ENCODE data around the gene PDZRN3. TPM values are rescaled to one million over a fixed set of nuclear protein-coding genes. Genes with fewer than 3 reads are reported as not detected.

PDZRN3 gene
- total and polyA plus RNA-seq, 2 donors from 2014 or later: 9.5 to 13.2 TPM

GRCh38 chr3:73586628-73587027 lies 38.1 kb downstream of the PDZRN3 start:
- DNase-seq: no peak
- Histone ChIP-seq H3K36me3 (ENCODE audit: control insufficient read depth in 2 of 3, insufficient read depth in 3 of 3, low read length in 3 of 3) (no peaks in the 10 kb centered on the region), H3K9ac (ENCODE audit: low read length in 3 of 3) (no peak overlapping the region), H3K4me3 (ENCODE audit: low read length in 3 of 3) (no peak overlapping the region), H3K4me1 (ENCODE audit: control insufficient read depth in 2 of 3, insufficient read depth in 2 of 3, low read depth in 1 of 3, low read length in 3 of 3) (peaks cover 0 to 3% (median 2%) of the 10 kb centered on the region in 3 donors), H3K27me3 (ENCODE audit: control insufficient read depth, insufficient read depth, low read length) (no peaks in the 10 kb centered on the region), H3K27ac (ENCODE audit: low read depth in 2 of 2, low read length in 2 of 2) (no peak overlapping the region), H3K9me3 (ENCODE audit: control insufficient read depth in 2 of 3, insufficient read depth in 1 of 3, low read length in 3 of 3) (no peaks in the 10 kb centered on the region)
- FAIRE-seq: no peak
- no peak for TF ChIP-seq CTCF (IDR thresholded peaks at IDR 0.05; ENCODE audit: borderline replicate concordance, extremely low read depth, insufficient read depth)
- intact Hi-C loops (cut with DNase I): no loop called here

- Histone ChIP-seq H3K4me3 (ENCODE audit: low read length in 3 of 3) (no peak overlapping the region), H3K27me3 (ENCODE audit: control insufficient read depth, insufficient read depth, low read length) (no peaks in the 10 kb centered on the region), H3K36me3 (ENCODE audit: control insufficient read depth in 2 of 3, insufficient read depth in 3 of 3, low read length in 3 of 3) (no peaks in the 10 kb centered on the region), H3K9me3 (ENCODE audit: control insufficient read depth in 2 of 3, insufficient read depth in 1 of 3, low read length in 3 of 3) (no peaks in the 10 kb centered on the region), H3K4me1 (ENCODE audit: control insufficient read depth in 2 of 3, insufficient read depth in 2 of 3, low read depth in 1 of 3, low read length in 3 of 3) (peaks cover 0 to 2% (median 0%) of the 10 kb centered on the region in 3 donors), H3K9ac (ENCODE audit: low read length in 3 of 3) (no peak overlapping the region), H3K27ac (ENCODE audit: low read depth in 2 of 2, low read length in 2 of 2) (no peak overlapping the region)
- no peak for TF ChIP-seq CTCF (IDR thresholded peaks at IDR 0.05; ENCODE audit: borderline replicate concordance, extremely low read depth, insufficient read depth)
- intact Hi-C loops (cut with DNase I): no loop called here
- FAIRE-seq: no peak
- DNase-seq: no peak
Measured at GRCh38 chr3:73586190-73586589, 38.6 kb downstream of the PDZRN3 start.

- Histone ChIP-seq H3K36me3 (ENCODE audit: control insufficient read depth in 2 of 3, insufficient read depth in 3 of 3, low read length in 3 of 3) (no peaks in the 10 kb centered on the region), H3K27ac (ENCODE audit: low read depth in 2 of 2, low read length in 2 of 2) (no peak overlapping the region), H3K27me3 (ENCODE audit: control insufficient read depth, insufficient read depth, low read length) (no peaks in the 10 kb centered on the region), H3K4me1 (ENCODE audit: control insufficient read depth in 2 of 3, insufficient read depth in 2 of 3, low read depth in 1 of 3, low read length in 3 of 3) (peaks cover 0 to 2% (median 0%) of the 10 kb centered on the region in 3 donors), H3K9ac (ENCODE audit: low read length in 3 of 3) (no peak overlapping the region), H3K4me3 (ENCODE audit: low read length in 3 of 3) (no peak overlapping the region), H3K9me3 (ENCODE audit: control insufficient read depth in 2 of 3, insufficient read depth in 1 of 3, low read length in 3 of 3) (no peaks in the 10 kb centered on the region)
- FAIRE-seq: no peak
- no peak for TF ChIP-seq CTCF (IDR thresholded peaks at IDR 0.05; ENCODE audit: borderline replicate concordance, extremely low read depth, insufficient read depth)
- intact Hi-C loops (cut with DNase I): no loop called here
- DNase-seq: no peak
Measured at GRCh38 chr3:73584873-73585272, 39.9 kb downstream of the PDZRN3 start.

- no peaks in the 10 kb centered on the region for H3K27me3 ChIP-seq (ENCODE audit: control insufficient read depth, insufficient read depth, low read length)
- TF ChIP-seq CTCF (IDR thresholded peaks at IDR 0.05; ENCODE audit: borderline replicate concordance, extremely low read depth, insufficient read depth): no peak
- intact Hi-C loops (cut with DNase I): no loop called here
- peaks cover 0 to 3% (median 0%) of the 10 kb centered on the region in 3 donors for H3K4me1 ChIP-seq (ENCODE audit: control insufficient read depth in 2 of 3, insufficient read depth in 2 of 3, low read depth in 1 of 3, low read length in 3 of 3)
- H3K9ac ChIP-seq (ENCODE audit: low read length in 3 of 3): no peak overlapping the region
- H3K27ac ChIP-seq (ENCODE audit: low read depth in 2 of 2, low read length in 2 of 2): no peak overlapping the region
- no peaks in the 10 kb centered on the region for H3K36me3 ChIP-seq (ENCODE audit: control insufficient read depth in 2 of 3, insufficient read depth in 3 of 3, low read length in 3 of 3)
- no peaks in the 10 kb centered on the region for H3K9me3 ChIP-seq (ENCODE audit: control insufficient read depth in 2 of 3, insufficient read depth in 1 of 3, low read length in 3 of 3)
- DNase-seq (no peak), FAIRE-seq (no peak)
- H3K4me3 ChIP-seq (ENCODE audit: low read length in 3 of 3): no peak overlapping the region
Measured at GRCh38 chr3:73582535-73582934, 42.2 kb downstream of the PDZRN3 start.
